HG02623 (cell line): ENCODE results near the gene IBSP.

ENCODE experiments used
- ATAC-seq: cut with Tn5 transposase; IDR thresholded peaks from one replicate; pipeline ENCODE4 v1.9.1; 2021; ENCODE audit warnings: moderate library complexity; ENCODE audit not compliant: unreplicated experiment

Gene IBSP

GRCh38 chr4:87835743-87836142 is 36.4 kb downstream of the IBSP start:
- no peak for ATAC-seq

GRCh38 chr4:87838205-87838604 is 38.9 kb downstream of the IBSP start:
- no peak for ATAC-seq

- no peak for ATAC-seq
These were observed 39.7 kb downstream of the IBSP start for GRCh38 chr4:87838890-87839591.

- no peak for ATAC-seq
These were observed 40.2 kb downstream of the IBSP start for GRCh38 chr4:87839592-87839946.

GRCh38 chr4:87840149-87840548 is 40.8 kb downstream of the IBSP start:
- ATAC-seq = no peak

- no peak for ATAC-seq
These were observed 44.6 kb downstream of the IBSP start for GRCh38 chr4:87843936-87844335.

GRCh38 chr4:87844452-87844851 is 45.1 kb downstream of the IBSP start:
- no peak for ATAC-seq

GRCh38 chr4:87846226-87846625 is 46.9 kb downstream of the IBSP start:
- ATAC-seq = no peak

GRCh38 chr4:87848622-87849351 is 49.4 kb downstream of the IBSP start:
- ATAC-seq = peak; percentile 79

- no peak for ATAC-seq
These were observed 50.3 kb downstream of the IBSP start for GRCh38 chr4:87849612-87850011.

GRCh38 chr4:87851332-87851731 is 52.0 kb downstream of the IBSP start:
- no peak for ATAC-seq

- ATAC-seq = no peak
These were observed 52.6 kb downstream of the IBSP start for GRCh38 chr4:87851953-87852352.

- ATAC-seq = no peak
These were observed 53.8 kb downstream of the IBSP start for GRCh38 chr4:87853108-87853507.

GRCh38 chr4:87853891-87854290 is 54.5 kb downstream of the IBSP start:
- ATAC-seq = no peak

GRCh38 chr4:87855559-87855958 is 56.2 kb downstream of the IBSP start:
- ATAC-seq = no peak

- ATAC-seq = no peak
These were observed 57.5 kb downstream of the IBSP start for GRCh38 chr4:87856816-87857215.

- no peak for ATAC-seq
These were observed 58.4 kb downstream of the IBSP start for GRCh38 chr4:87857789-87858188.
